HCT116 (cell line): Measurements from ENCODE around the gene TUBA4A. TPM values are rescaled to one million over a fixed set of nuclear protein-coding genes. Genes with fewer than 3 reads are reported as not detected.

Source experiments
- ATAC-seq: fragments of 200-7000 bp; cut with Tn5 transposase; 2 replicates; pipeline ENCODE4 v1.9.1; 2020; ENCODE audit warnings: mild to moderate bottlenecking, moderate library complexity
- BruUV-seq: library from RNA; stranded (reverse); fragments of 400-500 nt; replicated peaks from 2 replicates; lab custom pipeline; 2021; lab: Mats Ljungman, UMichigan
- CTCF ChIA-PET: fragments of 300-600 bp; sonication (Branson Sonifier 250); formaldehyde crosslinking; loops from one replicate; lab custom pipeline; 2021; ENCODE audit warnings: antibody characterized with exemption; lab: Charles Lee
- POLR2A ChIA-PET: fragments of 300-600, 350-600 bp; sonication (Branson Sonifier 250); formaldehyde crosslinking; loops from one replicate; lab custom pipeline; 2021; ENCODE audit warnings: antibody characterized with exemption; lab: Charles Lee
- RAD21 ChIA-PET, 2 experiments: fragments of 300-600 bp; sonication (Branson Sonifier 250); formaldehyde crosslinking; loops; one replicate each; lab custom pipeline; 2023; ENCODE audit warnings: low total read pairs in 2 of 2; ENCODE audit not compliant: uncharacterized antibody in 2 of 2, unreplicated experiment in 2 of 2, low non-redundant PET in 1 of 2; lab: Charles Lee
- DNase-seq: peaks from one replicate; pipeline ENCODE4 v3.0.0-alpha.2; 2010; ENCODE audit warnings: low read depth, low spot score
- H2AFZ ChIP-seq: fragments of 200-600 bp; shearing (Covaris generic), sonication (generic); 2 replicates; pipeline ENCODE4 v1.6.1; 2017; ENCODE audit warnings: low read depth, mixed run types, mixed read lengths, antibody characterized with exemption, low read length; ENCODE audit not compliant: poor library complexity, severe bottlenecking
- H3K27ac ChIP-seq: 2 replicates; pipeline ENCODE4 v1.5.1; 2012; ENCODE audit warnings: low read depth, low read length
- H3K27me3 ChIP-seq: fragments of 200-600 bp; sonication (generic); 2 replicates; pipeline ENCODE4 v1.6.1; 2016; ENCODE audit warnings: mixed run types, low read length, mixed read lengths; ENCODE audit not compliant: insufficient read depth
- H3K36me3 ChIP-seq, 2 experiments: fragments of 200-500 bp in 1 of 2; fragments of 200-600 bp in 1 of 2; sonication (Bioruptor generic) in 1 of 2; sonication (generic) in 1 of 2; 2 replicates each; pipeline versions ENCODE4 v1.5.1 to v1.6.1; 2014 to 2016; ENCODE audit warnings: low read length in 2 of 2, inconsistent platforms in 1 of 2, mixed read lengths in 1 of 2, mixed run types in 1 of 2; ENCODE audit not compliant: insufficient read depth in 2 of 2, control insufficient read depth in 1 of 2
- H3K4me1 ChIP-seq, 2 experiments: fragments of 200-600 bp in 1 of 2; sonication (generic) in 1 of 2; 2 replicates each; pipeline versions ENCODE4 v1.5.1 to v1.6.1; 2012 to 2017; ENCODE audit warnings: low read length in 2 of 2, inconsistent platforms in 1 of 2, mild to moderate bottlenecking in 1 of 2, mixed read lengths in 1 of 2, mixed run types in 1 of 2, moderate library complexity in 1 of 2; ENCODE audit not compliant: insufficient read depth in 2 of 2, control insufficient read depth in 1 of 2
- H3K4me2 ChIP-seq: fragments of 200-600 bp; sonication (generic); 2 replicates; pipeline ENCODE4 v1.6.1; 2017; ENCODE audit warnings: mixed run types, low read length, mixed read lengths
- H3K4me3 ChIP-seq, 2 experiments: fragments of 200-600 bp in 1 of 2; sonication (generic) in 1 of 2; replicated peaks in 1 of 2; 2 replicates each; pipeline ENCODE4 v1.5.1; 2011 to 2016; ENCODE audit warnings: low read length in 2 of 2, control low read depth in 1 of 2, low read depth in 1 of 2, mild to moderate bottlenecking in 1 of 2, mixed read lengths in 1 of 2, mixed run types in 1 of 2
- H3K79me2 ChIP-seq: fragments of 200-600 bp; sonication (generic); 2 replicates; pipeline ENCODE4 v1.6.1; 2017; ENCODE audit warnings: mild to moderate bottlenecking, mixed run types, low read length, moderate library complexity, mixed read lengths; ENCODE audit not compliant: insufficient read depth
- H3K9ac ChIP-seq: fragments of 200-600 bp; sonication (generic); 2 replicates; pipeline ENCODE4 v1.6.1; 2016; ENCODE audit warnings: low read length, mixed read lengths
- H3K9me2 ChIP-seq: fragments of 200-600 bp; sonication (generic), shearing (Covaris generic); 2 replicates; pipeline ENCODE4 v1.6.1; 2017; ENCODE audit warnings: mixed run types, mild to moderate bottlenecking, moderate library complexity; ENCODE audit not compliant: insufficient read depth
- H3K9me3 ChIP-seq, 2 experiments: fragments of 200-500 bp in 1 of 2; fragments of 200-600 bp in 1 of 2; sonication (Bioruptor generic) in 1 of 2; sonication (generic) in 1 of 2; 2 replicates each; pipeline ENCODE4 v1.6.1; 2014 to 2017; ENCODE audit warnings: low read length in 2 of 2, mixed read lengths in 2 of 2, inconsistent platforms in 1 of 2, low read depth in 1 of 2, mild to moderate bottlenecking in 1 of 2, mixed run types in 1 of 2, moderate library complexity in 1 of 2; ENCODE audit not compliant: control insufficient read depth in 1 of 2, insufficient read depth in 1 of 2
- H4K20me1 ChIP-seq: fragments of 200-600 bp; sonication (generic), shearing (Covaris generic); 2 replicates; pipeline ENCODE4 v1.6.1; 2017; ENCODE audit warnings: mixed run types, mild to moderate bottlenecking, moderate library complexity; ENCODE audit not compliant: insufficient read depth
- CBX3 ChIP-seq: IDR thresholded peaks from 2 replicates; pipeline ENCODE4 v1.6.1; 2012; ENCODE audit warnings: low read depth
- CEBPB ChIP-seq: IDR thresholded peaks from 2 replicates; pipeline ENCODE4 v1.6.1; 2012; ENCODE audit warnings: low read depth
- EGR1 ChIP-seq: IDR thresholded peaks from 2 replicates; pipeline ENCODE4 v1.6.1; 2012; ENCODE audit warnings: low read depth
- ELF1 ChIP-seq: IDR thresholded peaks from 2 replicates; pipeline ENCODE4 v1.6.1; 2012; ENCODE audit warnings: low read depth, borderline replicate concordance
- EZH2 ChIP-seq: fragments of 200-600 bp; sonication (generic); IDR thresholded peaks from 2 replicates; pipeline ENCODE4 v1.6.1; 2017; ENCODE audit warnings: antibody characterized with exemption, mixed run types
- POLR2A ChIP-seq: IDR thresholded peaks from 2 replicates; pipeline ENCODE4 v1.7.0; 2011; ENCODE audit warnings: borderline replicate concordance; ENCODE audit not compliant: insufficient read depth, insufficient read length; ENCODE audit errors: extremely low read depth
- POLR2AphosphoS5 ChIP-seq: IDR thresholded peaks from 2 replicates; pipeline ENCODE4 v1.6.1; 2011; ENCODE audit warnings: mild to moderate bottlenecking, low read depth, low read length, moderate library complexity
- SIN3A ChIP-seq: IDR thresholded peaks from 2 replicates; pipeline ENCODE4 v1.6.1; 2012; ENCODE audit warnings: low read depth
- SRF ChIP-seq: IDR thresholded peaks from 2 replicates; pipeline ENCODE4 v1.6.1; 2012; ENCODE audit warnings: low read depth
- ZFX ChIP-seq: fragments of 450-650 bp; IDR thresholded peaks from 2 replicates; pipeline ENCODE4 v1.6.1; 2017
- ZNF274 ChIP-seq: fragments of 200-500 bp; sonication (Bioruptor generic); IDR thresholded peaks from 2 replicates; pipeline ENCODE4 v1.6.1; 2014; ENCODE audit warnings: mild to moderate bottlenecking, low read depth, low read length, inconsistent platforms
- intact Hi-C: fragments of 100-400 bp; cut with micrococcal nuclease; formaldehyde crosslinking; loops from 2 replicates; pipeline ENCODE4 v1.10.0; 2022
- total RNA-seq: library from RNA; stranded (reverse); gene quantifications from one replicate; pipeline ENCODE4 v1.2.1, GENCODE V29; 2021; ENCODE audit not compliant: unreplicated experiment
- TF ChIP-seq, protein P1 (sequence below): IDR thresholded peaks from 2 replicates; pipeline ENCODE4 v1.6.1; 2012
- TF ChIP-seq, protein P2 (sequence below): IDR thresholded peaks from 2 replicates; pipeline ENCODE4 v1.6.1; 2012
- TF ChIP-seq, protein P3 (sequence below): IDR thresholded peaks from 2 replicates; pipeline ENCODE4 v1.6.1; 2012; ENCODE audit warnings: low read depth

Gene TUBA4A
- total RNA-seq, 1 experiment from 2014 or later: 32.7 TPM

DNA sequence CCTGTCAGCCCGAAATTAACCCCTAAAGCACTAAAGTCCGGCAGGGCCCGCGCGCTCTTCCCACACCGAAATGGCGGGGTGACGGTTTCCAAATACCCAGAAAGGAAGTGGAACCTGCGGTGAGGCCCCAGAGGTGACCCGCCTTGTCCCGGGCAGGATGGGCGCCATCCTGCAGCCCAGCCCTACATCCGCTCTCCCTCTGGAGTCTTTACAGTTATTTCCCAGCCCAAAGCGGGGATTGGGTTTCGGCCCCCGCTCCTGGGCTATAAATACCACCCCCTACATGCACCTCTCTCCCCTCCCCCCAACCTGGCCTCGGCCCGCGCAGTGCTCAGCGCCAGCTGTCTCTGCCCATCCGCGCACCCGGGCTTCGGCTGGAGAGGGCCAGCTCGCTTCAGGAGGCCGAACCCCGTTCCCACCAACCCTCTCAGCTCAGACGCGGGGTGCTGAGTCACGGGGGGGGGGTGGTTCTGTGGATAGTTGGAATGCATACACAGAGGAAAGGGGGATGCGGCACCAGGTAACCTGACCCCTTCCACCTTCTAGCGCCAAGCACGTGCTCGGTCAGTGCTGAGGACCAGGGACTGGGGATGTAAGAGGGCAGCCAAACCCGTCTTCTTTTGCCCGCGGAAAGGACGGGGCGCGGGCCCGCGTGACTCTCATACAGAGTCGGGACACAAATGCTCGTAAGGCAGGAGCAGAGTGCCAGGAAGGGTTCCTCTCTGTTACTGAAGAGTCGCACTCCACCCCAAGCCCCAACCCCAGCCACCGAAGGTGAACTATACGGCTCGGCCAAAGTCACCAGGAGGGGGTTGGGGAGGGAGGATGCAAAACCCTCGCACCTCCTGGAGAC is 592 bp downstream of the TUBA4A start, which contains the start of gene TUBA4B:
TSS of gene TUBA4B (plus strand) at position 344 of the 853 bp plus-strand sequence. CDS start at position 509, 165 bp downstream.
- no peak for TF ChIP-seq POLR2A
- Histone ChIP-seq H2AFZ (peak within 1 kb of the TSS; percentile 74), H3K4me3 (peak within 1 kb of the TSS; percentile 69 to 84), H3K79me2 (peaks cover 20% of the 10 kb centered on the region; the same call in 1 of the 2 replicates), H3K4me2 (peak within 1 kb of the TSS; percentile 97), H3K9ac (peak within 1 kb of the TSS; percentile 77), H3K27ac (peak within 1 kb of the TSS; percentile 55), H3K36me3 (peaks cover 0 to 3% of the 10 kb centered on the region in 2 experiments; a peak in 1 of 4 replicates), H4K20me1 (no peaks in the 10 kb centered on the region), H3K4me1 (peaks cover 31 to 60% of the 10 kb centered on the region in 2 experiments), H3K9me3 (no peaks in the 10 kb centered on the region), H3K27me3 (peaks cover 5% of the 10 kb centered on the region; the same call in 1 of the 2 replicates), H3K9me2 (no peaks in the 10 kb centered on the region)
- no peak for DNase-seq
- peak; percentile 40 for ATAC-seq
- intact Hi-C loops: loop anchor here (2.0 kb wide), 1 partner anchor 42 kb away; no protein-coding TSS in a partner anchor
- POLR2A ChIA-PET: interaction anchor here (0.6 to 2.0 kb wide), 8 partner anchors 8 to 302 kb away, joined by 3 to 7 read pairs (median 4); partner anchors contain the start of genes DNAJB2, GLB1L and STK16
- CTCF ChIA-PET: interaction anchor here (0.7 to 2.3 kb wide), 5 partner anchors 24 to 42 kb away, joined by 3 to 8 read pairs (median 6); partner anchors contain the start of gene DNAJB2
- TSS peak; percentile 68 for BruUV-seq
- RAD21 ChIA-PET: interaction anchor here (0.7 kb wide), 2 partner anchors 21 to 128 kb away, joined by 4 to 5 read pairs; no protein-coding TSS in a partner anchor

GRCh38 chr2:219252570-219252899 is 1.2 kb downstream of the TUBA4A start:
- ATAC-seq (no peak), DNase-seq (no peak)
- CTCF ChIA-PET: interaction anchor here (0.7 to 2.3 kb wide), 3 partner anchors 26 to 42 kb away, joined by 5 to 8 read pairs (median 6); no protein-coding TSS in a partner anchor
- no TSS peak for BruUV-seq
- H3K4me2 ChIP-seq: peak overlapping the region; percentile 97
- H3K4me3 ChIP-seq: peak overlapping the region; percentile 69 to 84
- POLR2A ChIA-PET: interaction anchor here (0.6 to 2.0 kb wide), 4 partner anchors 9 to 301 kb away, joined by 3 to 5 read pairs (median 4); partner anchors contain the start of gene DNAJB2
- no peak overlapping the region for H2AFZ ChIP-seq
- H3K9me3 ChIP-seq: no peaks in the 10 kb centered on the region
- no peaks in the 10 kb centered on the region for H4K20me1 ChIP-seq
- H3K27me3 ChIP-seq: peaks cover 5% of the 10 kb centered on the region; the same call in 1 of the 2 replicates
- H3K36me3 ChIP-seq: peaks cover 0 to 3% of the 10 kb centered on the region in 2 experiments; a peak in 1 of 4 replicates
- H3K79me2 ChIP-seq: peaks cover 20% of the 10 kb centered on the region; the same call in 1 of the 2 replicates
- peak overlapping the region; percentile 55; the same call in 1 of the 2 replicates for H3K27ac ChIP-seq
- peak overlapping the region; percentile 77 for H3K9ac ChIP-seq
- peaks cover 31 to 63% of the 10 kb centered on the region in 2 experiments for H3K4me1 ChIP-seq
- RAD21 ChIA-PET: interaction anchor here (0.7 kb wide), 2 partner anchors 22 to 127 kb away, joined by 4 to 5 read pairs; no protein-coding TSS in a partner anchor
- intact Hi-C loops: loop anchor here (2.0 kb wide), 1 partner anchor 42 kb away; no protein-coding TSS in a partner anchor
- no peaks in the 10 kb centered on the region for H3K9me2 ChIP-seq
- TF ChIP-seq POLR2AphosphoS5 (no peak), ELF1 (no peak), ZNF274 (no peak), ZFX (no peak), SIN3A (no peak), CBX3 (no peak), POLR2A (no peak), EZH2 (no peak), CEBPB (no peak), SRF (no peak), EGR1 (no peak)
- TF ChIP-seq, protein P1, sequence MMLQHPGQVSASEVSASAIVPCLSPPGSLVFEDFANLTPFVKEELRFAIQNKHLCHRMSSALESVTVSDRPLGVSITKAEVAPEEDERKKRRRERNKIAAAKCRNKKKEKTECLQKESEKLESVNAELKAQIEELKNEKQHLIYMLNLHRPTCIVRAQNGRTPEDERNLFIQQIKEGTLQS: no peak
- TF ChIP-seq, protein P2, sequence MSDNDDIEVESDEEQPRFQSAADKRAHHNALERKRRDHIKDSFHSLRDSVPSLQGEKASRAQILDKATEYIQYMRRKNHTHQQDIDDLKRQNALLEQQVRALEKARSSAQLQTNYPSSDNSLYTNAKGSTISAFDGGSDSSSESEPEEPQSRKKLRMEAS: no peak
- TF ChIP-seq, protein P3, sequence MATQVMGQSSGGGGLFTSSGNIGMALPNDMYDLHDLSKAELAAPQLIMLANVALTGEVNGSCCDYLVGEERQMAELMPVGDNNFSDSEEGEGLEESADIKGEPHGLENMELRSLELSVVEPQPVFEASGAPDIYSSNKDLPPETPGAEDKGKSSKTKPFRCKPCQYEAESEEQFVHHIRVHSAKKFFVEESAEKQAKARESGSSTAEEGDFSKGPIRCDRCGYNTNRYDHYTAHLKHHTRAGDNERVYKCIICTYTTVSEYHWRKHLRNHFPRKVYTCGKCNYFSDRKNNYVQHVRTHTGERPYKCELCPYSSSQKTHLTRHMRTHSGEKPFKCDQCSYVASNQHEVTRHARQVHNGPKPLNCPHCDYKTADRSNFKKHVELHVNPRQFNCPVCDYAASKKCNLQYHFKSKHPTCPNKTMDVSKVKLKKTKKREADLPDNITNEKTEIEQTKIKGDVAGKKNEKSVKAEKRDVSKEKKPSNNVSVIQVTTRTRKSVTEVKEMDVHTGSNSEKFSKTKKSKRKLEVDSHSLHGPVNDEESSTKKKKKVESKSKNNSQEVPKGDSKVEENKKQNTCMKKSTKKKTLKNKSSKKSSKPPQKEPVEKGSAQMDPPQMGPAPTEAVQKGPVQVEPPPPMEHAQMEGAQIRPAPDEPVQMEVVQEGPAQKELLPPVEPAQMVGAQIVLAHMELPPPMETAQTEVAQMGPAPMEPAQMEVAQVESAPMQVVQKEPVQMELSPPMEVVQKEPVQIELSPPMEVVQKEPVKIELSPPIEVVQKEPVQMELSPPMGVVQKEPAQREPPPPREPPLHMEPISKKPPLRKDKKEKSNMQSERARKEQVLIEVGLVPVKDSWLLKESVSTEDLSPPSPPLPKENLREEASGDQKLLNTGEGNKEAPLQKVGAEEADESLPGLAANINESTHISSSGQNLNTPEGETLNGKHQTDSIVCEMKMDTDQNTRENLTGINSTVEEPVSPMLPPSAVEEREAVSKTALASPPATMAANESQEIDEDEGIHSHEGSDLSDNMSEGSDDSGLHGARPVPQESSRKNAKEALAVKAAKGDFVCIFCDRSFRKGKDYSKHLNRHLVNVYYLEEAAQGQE: no peak
